Uterine smooth muscle cell (primary cell): ENCODE measurements around the gene TJP2. TPM values are rescaled to one million over a fixed set of nuclear protein-coding genes. Genes with fewer than 3 reads are reported as not detected.

Experiments
- total RNA-seq: library from RNA; depleted of rRNA; stranded (reverse); fragments of >200 nt; gene quantifications from 2 replicates; pipeline ENCODE4 v1.2.3, GENCODE V29; 2014

Gene TJP2
- 24.1 and 51.1 TPM in 2 replicates for total RNA-seq

DNA sequence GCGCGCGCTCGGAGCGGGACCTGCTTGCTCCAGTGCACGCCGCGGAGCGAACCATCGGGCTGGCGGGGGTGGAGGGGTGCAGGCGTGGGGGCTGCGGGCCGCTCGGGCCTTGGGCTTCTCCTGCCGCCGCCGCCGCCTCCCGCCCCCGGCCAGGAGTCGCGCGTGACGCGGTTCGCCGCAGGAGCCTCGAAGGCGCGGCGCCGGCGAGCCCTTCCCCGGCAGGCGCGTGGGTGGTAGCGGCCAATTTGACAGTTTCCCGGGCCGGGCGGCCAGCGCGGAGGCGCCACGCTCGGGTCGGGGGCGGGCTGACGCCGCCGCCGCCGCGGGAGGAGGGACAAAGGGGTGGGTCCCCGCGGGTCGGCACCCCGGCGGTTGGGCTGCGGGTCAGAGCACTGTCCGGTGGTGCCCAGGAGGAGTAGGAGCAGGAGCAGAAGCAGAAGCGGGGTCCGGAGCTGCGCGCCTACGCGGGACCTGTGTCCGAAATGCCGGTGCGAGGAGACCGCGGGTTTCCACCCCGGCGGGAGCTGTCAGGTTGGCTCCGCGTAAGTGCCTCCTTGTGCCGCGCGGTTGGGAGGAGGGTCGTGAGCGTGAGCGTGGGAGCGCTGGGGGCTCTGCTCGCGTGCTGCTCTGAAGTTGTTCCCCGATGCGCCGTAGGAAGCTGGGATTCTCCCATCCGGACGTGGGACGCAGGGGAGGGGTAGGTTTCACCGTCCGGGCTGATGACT, at the start of gene TJP2:
TJP2 (plus strand) TSS at position 387 of the 725 bp plus-strand sequence; CDS start at position 483, 96 bp downstream.

Other genes starting within 250 kb of the TJP2 start
- not detected in 2 replicates for gene PRKACG, start 160.2 kb upstream of the TJP2 start, total RNA-seq
- 2.2 and 3.2 TPM in 2 replicates for gene FXN, start 138.5 kb upstream of the TJP2 start, total RNA-seq
- gene ENTREP1, start 150.9 kb downstream of the TJP2 start, total RNA-seq, result not detected in 2 replicates